CD4-positive, alpha-beta T cell treated with Interleukin-15 for 1 hour (primary cell): ENCODE data around the gene SIRPA.

Source experiments
- DNase-seq: peaks from one replicate; pipeline ENCODE4 v3.0.0-alpha.2; 2020

SIRPA gene

DNA sequence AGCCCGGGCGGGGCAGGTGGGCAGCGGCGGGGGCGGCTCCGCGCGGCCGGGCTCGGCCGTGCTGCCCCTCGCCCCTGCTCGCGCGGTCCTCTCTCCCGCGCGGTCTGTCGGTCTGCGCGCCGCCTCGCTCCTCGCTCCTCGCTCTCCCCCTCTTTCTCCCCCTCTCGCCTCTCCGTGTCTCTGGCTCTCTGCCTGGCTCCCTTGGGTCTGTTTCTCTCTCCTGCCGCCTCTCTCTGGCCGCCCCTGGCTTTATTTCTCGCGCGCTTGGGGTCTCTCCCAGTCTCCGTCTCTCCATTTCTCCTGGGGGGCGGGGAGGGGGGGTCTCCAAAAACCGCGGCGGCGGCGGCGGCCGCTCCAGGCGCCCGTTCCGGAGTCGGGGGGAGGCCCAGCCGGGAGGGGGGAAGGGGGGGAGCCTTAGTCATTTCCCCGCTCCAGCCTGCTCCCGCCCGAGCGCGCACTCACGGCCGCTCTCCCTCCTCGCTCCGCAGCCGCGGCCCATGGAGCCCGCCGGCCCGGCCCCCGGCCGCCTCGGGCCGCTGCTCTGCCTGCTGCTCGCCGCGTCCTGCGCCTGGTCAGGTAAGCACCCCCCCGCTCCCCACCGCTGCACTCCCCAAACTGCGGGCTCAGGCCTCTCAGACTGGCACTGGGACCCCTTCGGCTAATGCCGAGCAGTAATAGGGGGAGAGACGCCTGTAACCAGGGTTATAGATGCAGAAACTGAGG is at the start of gene SIRPA:
Gene SIRPA, plus strand, starts transcription at position 457 of the 723 bp plus-strand sequence. Its CDS starts 41 bp downstream, at position 498.
- no peak for DNase-seq

- no peak for DNase-seq
These were observed 49.5 kb upstream of the SIRPA start for GRCh38 chr20:1845701-1846100.

GRCh38 chr20:1846341-1846740 is 48.9 kb upstream of the SIRPA start:
- DNase-seq: no peak

DNA sequence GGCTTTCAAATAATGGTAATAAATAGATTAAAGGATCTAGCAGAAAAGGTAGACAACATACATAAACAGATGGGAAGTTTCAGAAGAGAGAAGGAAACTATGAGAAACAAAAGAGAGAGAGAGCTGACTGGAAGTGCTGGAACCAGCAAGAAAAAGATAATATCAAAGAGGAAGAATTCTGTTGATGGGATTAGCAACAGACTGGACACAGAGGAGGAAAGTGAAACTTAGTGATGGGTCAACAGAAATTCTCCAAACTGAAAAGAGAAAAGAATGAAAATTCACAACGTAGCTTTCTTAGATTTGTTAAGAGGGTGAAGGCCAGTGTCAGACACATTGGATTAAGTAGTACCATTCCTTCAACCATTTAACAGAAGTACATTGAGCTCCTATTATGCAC is 48.3 kb upstream of the SIRPA start:
- no peak for DNase-seq

- no peak for DNase-seq
These were observed 47.4 kb upstream of the SIRPA start for GRCh38 chr20:1847780-1848179.

DNA sequence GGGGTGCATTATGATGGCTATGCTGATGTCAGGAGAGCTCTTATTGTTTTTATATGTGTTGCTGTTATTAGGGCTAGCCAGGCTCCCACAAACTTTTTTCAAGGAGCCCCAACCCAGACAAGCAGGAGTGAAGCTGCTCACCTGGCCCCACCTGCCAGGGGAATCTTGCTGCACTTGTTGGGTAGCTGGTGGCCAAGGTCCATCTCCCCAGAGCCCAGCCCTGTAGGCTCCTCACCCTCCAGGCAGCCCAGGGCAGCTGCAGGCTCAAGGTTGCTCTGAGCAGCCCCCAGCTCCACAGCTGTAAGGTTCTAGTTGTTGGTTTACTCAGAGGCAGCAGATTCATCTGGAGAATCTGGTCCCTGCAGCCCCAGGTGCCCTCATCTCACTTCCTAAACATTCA is 46.8 kb upstream of the SIRPA start:
- DNase-seq: no peak

- no peak for DNase-seq
These were observed 43.8 kb upstream of the SIRPA start for GRCh38 chr20:1851396-1851795.

GRCh38 chr20:1853473-1853872 is 41.7 kb upstream of the SIRPA start:
- DNase-seq: no peak

GRCh38 chr20:1854246-1854645 is 41.0 kb upstream of the SIRPA start:
- DNase-seq: no peak

DNA sequence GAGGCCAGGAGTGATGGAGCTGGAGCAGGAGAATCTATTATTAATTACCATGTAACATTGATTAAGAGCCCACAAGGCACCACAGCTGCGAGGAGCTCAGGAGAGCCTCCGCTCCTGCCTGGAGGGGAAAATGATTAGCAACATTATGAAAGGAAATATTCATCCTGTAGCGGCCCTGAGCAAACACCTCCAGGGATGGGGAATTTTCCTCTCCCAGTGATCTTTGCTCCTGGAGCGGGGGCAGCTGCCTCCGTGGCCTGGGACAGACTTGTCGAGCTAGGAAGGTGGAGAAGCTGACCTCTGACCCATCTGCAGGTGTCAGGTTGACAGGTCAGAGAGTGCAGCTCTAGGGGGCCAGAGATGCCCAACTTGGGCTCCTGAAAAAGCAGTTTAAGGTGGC is 40.1 kb upstream of the SIRPA start:
- DNase-seq: no peak

DNA sequence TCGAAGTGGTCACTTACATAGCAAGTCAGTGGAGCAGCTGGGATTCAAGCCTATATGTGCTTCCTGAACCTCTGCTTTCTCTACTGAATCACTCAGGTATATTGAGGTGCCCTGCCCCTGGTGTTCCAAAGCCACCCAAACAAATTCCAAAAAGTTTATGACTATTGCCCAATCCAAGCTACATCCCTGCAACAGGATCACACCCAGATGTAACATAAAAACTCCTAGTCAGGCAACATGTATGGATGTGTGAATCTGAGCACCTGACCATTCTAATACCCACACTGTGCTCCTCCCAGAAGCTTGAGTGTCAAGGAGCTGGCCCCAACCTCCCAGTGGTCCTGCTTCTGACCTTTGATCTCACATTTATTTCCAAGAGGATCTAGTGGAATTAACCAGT is 39.5 kb upstream of the SIRPA start:
- DNase-seq: no peak

GRCh38 chr20:1856424-1856823 is 38.8 kb upstream of the SIRPA start:
- DNase-seq: no peak

DNA sequence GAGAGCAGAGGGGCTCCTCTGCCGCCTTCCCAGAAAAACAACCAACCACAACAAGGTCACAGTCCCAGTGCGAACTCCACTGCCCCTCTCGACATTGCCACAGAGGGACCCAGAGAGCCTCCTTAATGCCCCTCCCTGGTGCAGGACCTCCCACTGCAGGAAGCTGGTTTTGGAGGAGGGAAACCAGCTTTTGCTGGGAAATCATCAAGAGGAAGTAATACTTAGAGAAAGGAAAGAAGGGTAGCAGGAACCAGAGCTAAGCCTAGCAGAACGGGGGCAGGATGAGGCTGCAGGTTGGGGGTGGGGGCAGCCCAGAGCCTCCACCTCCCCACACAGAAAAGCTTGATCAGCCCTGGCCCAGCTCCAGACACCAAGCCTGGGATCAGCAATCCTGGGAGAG is 37.7 kb upstream of the SIRPA start:
- no peak for DNase-seq

DNA sequence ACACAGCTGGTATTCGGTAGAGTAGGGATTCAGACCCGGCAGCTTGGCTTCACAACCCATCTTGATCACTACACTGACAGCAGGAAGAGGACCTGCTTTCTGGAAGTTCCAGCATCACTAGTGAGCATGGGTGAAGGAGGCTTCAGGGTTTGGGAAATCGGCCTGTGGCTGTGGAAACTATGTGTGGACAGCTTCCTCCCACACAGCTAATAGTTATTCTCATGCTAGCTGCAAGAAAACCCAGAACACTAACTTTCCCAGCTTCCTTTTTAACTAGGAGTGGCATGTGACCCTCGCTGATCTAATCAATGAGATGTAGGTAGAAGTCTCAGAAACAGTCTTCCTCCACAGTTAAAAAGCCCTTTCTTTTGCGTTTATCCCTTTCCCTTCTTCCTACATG is 36.3 kb upstream of the SIRPA start:
- DNase-seq: no peak

DNA sequence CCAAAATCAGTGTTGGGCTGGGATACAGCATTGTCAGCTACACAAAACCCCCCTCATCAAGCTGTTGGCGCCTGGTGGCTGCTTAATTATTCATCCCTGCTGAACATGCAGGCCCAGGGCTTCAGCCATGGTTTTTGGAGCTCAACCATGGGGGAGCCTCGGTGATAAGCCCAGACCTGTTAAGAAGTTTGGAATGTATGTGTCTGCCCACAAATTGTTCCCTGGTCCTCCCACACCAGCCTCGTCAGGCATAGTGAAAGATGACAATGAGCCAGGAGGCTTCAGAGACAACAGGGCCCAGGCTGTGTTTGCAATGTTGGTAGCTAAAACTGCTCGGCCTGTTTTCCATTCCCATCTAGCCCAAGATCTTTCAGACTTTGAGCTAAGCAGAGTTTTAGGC is 34.8 kb upstream of the SIRPA start:
- no peak for DNase-seq

- no peak for DNase-seq
These were observed 33.7 kb upstream of the SIRPA start for GRCh38 chr20:1861347-1861976.

- DNase-seq: no peak
These were observed 33.1 kb upstream of the SIRPA start for GRCh38 chr20:1861996-1862662.

- no peak for DNase-seq
These were observed 32.5 kb upstream of the SIRPA start for GRCh38 chr20:1862663-1863053.

- DNase-seq: no peak
These were observed 31.9 kb upstream of the SIRPA start for GRCh38 chr20:1863296-1863695.

DNA sequence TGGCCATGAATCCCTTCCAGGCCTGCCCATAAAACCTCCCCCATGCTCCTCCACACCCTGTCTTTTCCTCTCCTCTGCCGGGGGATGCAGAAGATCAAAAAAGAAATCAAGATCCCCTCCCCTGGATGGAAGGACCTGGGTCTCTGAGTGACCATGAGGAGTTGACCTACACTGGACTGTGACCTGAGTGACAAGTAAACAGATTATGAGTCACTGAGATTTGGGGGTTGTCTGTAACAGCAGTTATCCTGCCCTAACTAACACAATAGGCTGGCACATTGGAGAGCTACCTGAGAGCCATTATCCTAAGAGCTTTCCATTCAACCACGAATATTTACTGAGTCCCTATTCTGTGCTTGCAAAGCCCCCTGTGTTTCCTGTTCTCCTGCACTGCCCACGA is 28.4 kb upstream of the SIRPA start:
- no peak for DNase-seq

DNA sequence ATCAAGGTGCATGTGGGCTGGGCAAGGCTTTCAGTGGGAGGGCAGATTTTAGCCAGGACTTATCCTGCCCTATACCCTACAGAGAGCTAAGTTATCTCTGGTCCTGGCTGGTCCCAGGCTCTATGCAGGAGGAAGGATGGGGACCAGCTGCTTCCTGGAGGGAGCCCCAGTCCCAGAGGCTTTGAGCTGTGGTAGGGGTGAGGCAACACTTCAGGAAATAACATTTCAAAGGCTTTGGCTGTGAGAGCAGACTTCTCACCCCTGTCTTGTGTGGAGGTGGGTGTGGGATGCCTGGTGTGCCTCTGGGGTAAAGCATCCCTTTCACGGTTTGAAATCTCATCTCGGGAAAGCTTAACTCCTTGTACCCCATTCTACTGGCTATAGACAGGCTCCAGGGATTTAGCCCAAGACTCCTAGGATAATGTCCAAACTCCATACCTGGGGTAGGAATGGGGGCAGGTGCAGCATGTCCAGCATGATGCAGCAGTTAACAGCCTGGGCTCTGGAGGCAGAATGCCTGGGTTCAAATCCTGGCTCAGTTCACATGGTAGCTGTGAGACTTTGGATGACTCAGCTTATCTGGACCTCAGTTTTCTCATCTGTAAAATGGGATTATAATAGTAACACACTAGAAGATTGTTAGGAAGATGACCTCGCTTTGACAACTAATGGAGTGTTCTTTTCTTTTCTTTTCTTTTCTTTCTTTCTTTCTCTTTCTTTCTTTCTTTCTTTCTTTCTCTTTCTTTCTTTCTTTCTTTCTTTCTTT is 27.5 kb upstream of the SIRPA start:
- DNase-seq: no peak

DNA sequence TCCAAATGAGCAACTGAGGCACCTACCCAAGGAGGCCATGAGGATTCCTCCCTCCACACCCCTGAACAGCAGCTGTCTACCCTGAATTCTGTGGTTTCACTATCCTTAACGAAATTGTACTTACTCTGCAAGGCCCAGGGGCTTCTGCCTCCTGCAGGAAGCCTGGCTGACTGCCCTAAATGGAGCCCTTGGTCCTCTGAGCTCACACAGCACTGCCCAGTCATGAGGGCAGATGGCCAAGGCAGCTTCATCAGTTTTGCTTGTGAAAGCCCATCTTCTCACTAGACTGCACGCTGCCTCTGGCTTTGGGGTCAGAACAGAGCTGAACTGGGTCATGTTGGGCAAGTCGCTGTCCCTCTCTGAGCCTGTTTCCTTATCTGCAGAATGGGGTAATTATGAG is 26.4 kb upstream of the SIRPA start:
- DNase-seq: no peak

DNA sequence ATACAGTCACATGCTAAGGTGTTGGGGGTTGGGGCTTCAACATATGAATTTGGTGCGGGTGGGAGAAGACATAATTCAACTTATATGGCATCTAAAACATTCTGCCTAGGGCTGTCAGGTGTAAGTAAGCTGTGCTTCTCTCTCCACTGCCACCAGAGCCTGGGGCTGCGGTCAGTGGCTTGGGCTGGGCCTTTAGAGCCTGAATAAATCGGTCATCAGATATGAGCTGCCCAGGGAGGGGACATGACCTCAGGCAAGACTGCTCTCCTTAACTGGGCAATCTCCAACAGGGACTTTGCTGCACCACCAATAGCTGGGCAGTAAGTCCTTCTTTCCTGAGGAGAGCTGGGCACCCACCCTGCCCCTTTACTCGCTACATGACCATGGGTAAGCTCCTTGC is 24.9 kb upstream of the SIRPA start:
- no peak for DNase-seq
